ENCODE results near the gene MTR.
"Not testable (repeated sequence)": the region's sequence is repeated elsewhere in the genome, so short reads cannot be mapped to it uniquely, and the experiment has no call there.

The MTR gene

DNA sequence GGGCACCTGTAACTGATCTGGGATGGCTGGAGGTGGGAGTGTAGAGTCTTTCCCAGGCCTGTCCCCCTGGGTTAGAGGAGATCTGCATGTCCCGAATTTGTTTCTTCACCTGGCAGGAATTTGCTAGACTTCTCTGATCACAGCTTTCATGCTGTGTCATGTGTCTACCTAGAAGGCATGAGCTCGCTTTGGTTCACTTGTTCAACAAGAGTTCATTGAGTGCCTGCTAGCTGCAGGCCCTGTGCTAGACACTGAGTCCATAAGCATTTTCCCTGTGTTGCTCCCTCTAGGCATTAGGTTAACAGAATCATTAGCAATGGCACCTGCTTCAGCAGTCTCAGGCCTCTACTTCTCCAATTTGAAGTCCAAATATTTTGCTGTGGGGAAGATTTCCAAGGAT is 101.6 kb downstream of the MTR start:
- FAIRE-seq (no peak), DNase-seq (ENCODE audit: low spot score) (no peak)

DNA sequence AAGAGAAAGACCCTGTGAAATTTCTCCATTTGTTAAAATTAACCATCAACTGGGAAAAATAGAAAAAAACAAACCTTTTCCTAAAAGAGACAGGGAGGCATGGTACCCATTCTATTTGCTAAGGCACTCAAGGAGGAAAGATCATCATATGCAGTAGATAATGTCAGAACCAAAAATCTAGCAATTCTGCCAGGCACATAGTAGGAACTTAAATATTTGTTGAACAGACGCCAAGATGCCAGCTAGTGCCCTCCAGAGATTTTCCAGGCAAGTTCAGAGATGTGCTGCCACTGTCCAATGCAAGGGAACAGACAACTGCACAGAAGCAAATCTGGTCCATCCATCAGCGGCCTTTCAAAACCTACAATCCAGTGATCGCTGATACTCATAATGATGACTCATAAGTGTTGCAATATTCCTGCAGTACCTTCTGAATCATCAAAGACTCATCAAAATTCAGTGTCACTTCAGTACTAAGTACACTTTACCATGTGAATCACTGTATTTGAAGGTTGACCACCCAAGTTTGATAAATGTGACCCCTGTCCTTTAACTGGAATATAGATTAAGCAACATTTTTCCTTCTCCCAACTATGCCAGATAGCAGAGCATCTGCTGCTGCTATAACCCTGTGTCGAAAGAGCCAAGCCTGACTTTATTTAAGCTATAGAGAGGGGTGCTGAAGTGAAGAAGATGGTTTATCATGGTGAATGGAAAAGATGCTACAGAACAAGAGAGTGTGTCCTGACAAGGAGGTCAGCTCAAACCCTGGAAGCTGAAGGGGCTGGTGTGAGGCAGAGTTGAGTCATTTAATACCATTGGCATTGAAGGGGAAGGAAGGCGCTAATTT is 110.0 kb downstream of the MTR start:
- FAIRE-seq (peak; percentile 96), DNase-seq (ENCODE audit: low spot score) (peak; percentile 95)

- FAIRE-seq, result no peak
- DNase-seq (ENCODE audit: low spot score), result no peak
Observed at GRCh38 chr1:236907205-236907604, 112.1 kb downstream of the MTR start.

DNA sequence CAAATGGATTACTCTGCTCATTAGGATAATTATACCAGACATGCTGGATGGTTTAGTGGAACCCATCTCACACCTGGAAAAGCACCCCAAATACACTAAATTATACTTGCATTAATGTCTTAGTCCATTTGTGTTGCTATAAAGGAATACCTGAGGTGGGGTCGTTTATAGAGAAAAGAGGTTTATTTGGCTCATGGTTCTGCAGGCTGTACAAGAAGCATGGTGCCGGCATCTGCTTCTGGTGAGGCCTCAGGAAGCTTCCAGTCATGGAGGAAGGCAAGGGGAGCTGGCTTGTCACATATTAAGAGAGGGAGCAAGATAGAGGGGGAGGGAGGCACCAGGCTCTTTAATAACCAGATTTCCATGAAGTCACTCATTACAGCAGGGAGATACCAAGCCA is 113.6 kb downstream of the MTR start:
- DNase-seq (ENCODE audit: low spot score), result no peak
- no peak for FAIRE-seq

GRCh38 chr1:236911047-236911446 is 116.0 kb downstream of the MTR start:
- not testable (repeated sequence) for FAIRE-seq; DNase-seq (ENCODE audit: low spot score)

DNA sequence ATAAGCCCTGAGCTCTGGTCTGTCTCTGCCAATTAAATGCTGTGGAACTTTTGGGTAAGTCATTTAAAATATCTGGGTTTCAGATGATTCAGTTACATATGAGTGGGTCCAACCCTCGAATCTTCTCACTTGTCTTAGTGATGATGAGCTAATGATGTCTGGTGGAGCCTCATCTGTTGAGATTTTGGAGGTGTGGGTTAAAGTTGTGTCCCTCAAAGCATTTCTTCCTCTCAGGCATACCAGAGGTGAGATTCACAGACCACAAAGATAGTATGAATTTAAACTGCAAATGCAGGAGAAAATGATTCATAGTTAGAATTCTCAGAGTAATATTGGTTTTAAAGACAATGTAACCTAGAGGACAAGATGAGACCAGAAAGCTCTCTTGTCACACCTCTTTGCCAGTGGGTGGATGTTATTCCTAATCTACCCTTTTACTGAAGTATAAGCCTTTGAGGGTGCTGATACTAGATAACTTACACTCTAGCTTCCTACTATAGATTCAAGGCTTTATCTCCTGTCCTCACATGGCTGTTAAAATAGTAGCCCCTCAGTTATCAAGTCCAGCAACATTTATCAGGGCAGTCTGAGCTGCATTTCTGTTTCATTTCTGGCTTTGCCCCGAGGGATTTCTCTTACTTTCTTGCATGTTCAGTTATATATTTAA is 118.4 kb downstream of the MTR start:
- peak; percentile 88 for DNase-seq (ENCODE audit: low spot score)
- peak; percentile 95 for FAIRE-seq

- DNase-seq (ENCODE audit: low spot score) (no peak), FAIRE-seq (no peak)
Observed at GRCh38 chr1:236914375-236914774, 119.3 kb downstream of the MTR start.

DNA sequence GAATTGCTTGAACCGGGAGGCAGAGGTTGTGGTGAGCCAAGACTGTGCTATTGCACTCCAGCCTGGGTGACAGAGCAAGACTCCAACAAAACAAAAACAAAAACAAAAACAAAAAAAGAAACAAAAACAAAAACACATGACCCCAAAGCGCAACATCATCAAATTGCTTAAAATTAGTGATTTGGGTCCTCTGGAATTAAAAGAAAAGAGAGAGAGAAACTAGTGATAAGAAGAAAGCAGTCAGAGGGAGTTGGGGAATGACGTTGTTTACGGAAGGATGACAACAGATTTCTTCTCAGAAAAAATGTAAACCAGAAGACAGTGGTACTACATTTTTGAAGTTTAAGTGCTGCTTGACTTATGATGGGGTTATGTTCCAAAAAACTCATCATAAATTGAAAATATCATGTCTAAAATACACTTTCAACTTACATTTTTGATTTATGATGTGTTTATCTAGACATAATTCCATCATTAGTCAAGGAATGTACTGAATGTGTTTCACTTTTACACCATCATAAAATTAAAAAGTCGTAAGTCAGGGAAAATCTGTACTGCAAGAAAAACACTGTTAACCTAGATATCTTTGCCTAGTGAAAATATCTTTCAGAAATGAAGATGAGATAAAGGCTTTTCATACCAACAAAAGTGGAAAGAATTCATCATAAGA is 121.2 kb downstream of the MTR start:
- DNase-seq (ENCODE audit: low spot score) (no peak), FAIRE-seq (no peak)

- FAIRE-seq, result no peak
Observed at GRCh38 chr1:236917448-236917847, 122.4 kb downstream of the MTR start.

DNA sequence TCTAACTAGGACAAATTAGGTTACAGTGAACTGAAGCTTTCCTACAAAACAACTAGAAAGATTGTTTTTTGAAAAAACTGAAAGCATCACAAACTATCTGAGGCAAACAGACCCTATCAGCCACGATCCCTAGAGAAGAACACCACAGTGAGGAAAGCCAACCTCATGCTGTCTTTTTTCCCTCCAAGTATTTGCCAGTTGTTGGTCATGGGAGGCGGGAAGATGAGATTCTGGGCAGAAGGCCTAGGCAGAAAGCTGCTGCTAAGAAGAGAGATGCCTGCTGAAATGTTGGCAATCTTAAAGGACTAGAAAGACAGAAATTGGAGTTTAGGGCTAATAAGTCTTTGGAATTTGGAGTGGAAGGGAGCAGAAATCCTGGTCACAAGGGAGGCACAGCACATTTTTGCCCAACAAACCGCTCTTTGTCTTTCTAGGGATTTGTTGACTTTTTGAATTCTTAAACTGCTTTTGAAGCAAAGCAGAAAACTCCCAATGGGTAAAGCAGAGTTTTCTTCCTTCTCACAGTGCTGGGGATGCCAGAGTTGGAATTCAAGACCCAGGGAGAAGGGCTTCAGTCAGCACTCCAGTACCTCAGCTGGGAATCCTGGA is 125.3 kb downstream of the MTR start:
- DNase-seq (ENCODE audit: low spot score) (no peak), FAIRE-seq (no peak)

More at GRCh38 chr1:236917448-236917847, 122.4 kb downstream of the MTR start:
- DNase-seq (ENCODE audit: low spot score), result no peak

DNA sequence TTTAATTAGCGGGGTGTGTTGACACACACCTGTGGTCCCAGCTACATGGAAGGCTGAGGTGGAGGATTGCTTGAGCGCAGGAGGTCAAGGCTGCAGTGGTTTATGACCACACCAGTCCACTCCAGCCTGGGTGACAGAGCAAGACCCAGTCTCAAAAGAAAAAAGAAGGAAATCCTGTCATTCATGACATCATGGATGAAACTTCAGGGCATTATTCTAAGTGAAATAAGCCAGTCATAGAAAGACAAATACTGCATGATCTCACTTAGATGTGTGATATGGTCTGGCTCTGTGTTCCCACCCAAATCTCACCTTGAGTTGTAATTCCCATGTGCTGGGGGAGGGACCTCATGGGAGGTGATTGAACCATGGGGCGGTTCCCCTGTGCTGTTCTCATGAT is 126.5 kb downstream of the MTR start:
- DNase-seq (ENCODE audit: low spot score) (no peak), FAIRE-seq (no peak)

DNA sequence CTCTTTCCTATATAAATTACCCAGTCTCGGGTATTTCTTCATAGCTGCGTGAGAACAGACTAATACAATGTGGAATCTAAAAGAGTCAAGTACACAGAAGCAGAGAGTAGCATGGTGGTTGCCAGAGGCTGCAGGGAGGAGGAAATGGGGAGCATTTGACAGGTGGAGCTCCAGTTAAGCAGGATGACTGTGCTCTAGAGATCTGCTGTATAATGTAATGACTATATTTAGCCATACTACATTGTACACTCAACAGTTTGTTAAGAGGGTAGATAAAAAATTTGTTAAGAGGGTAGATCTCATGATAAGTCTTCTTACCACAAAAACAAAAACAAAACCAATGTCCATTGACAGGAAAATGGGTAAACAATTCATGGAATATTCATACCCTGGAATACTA is 127.1 kb downstream of the MTR start:
- no peak for FAIRE-seq

DNA sequence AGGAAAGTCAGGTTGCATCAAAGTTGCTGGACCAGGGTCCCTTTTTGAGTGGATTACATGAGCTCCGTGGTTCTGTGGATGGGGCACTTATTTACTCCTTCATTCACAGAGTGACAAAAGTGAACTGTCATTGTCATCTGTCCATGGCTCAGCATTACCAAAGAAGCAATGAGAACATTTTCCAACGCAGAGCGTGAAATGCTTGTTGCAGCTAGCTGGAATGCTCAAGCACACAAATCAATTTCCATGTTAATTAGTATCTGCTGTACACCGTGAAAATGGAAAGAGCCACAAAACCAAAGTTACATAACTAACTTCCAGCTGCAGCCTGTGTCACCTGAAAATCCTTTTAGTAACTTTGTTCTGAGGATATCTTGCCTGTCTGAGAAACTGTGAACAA is 130.3 kb downstream of the MTR start:
- FAIRE-seq (no peak), DNase-seq (ENCODE audit: low spot score) (no peak)

More for the DNA sequence above, 127.1 kb downstream of the MTR start:
- DNase-seq (ENCODE audit: low spot score), result no peak

DNA sequence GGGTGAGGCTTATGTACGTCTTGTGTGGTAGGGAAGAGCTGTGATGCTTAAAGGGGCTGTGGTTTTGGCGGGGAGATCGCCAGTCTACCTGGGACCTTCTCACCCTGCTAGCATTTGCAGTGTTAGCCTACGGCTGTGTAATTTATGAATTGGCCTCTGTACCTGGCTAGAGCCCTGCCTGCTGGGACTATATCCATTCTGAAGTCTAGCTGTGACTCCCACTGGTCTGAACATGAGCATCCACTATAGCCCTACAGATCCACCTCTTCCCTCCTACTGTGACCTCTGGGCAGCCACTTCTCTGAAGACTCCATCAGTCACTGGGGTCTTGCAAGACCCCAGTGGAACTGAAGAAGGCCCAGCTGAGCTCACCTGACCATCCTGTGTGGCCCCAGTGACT is 135.4 kb downstream of the MTR start:
- FAIRE-seq (no peak), DNase-seq (ENCODE audit: low spot score) (no peak)

GRCh38 chr1:236938760-236939159 is 143.7 kb downstream of the MTR start:
- FAIRE-seq, result no peak
- no peak for DNase-seq (ENCODE audit: low spot score)

DNA sequence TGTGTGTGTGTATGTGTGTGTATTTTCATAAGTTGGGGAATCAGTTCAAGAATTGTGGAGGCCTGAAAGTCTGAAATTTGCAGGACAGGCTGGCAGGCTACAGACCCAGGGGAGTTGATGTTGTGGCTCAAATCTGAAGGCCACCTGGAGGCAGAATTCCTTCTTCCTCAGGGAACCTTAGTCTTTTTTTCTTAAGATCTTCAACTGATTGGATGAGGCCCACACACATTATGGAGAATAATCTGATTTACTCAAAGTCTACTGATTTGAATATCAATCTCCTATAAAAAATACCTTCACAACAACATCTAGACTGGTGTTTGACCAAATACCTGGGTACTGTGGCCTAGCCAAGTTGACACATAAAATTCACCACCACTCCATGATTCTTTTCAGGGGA is 147.3 kb downstream of the MTR start:
- FAIRE-seq, result no peak
- DNase-seq (ENCODE audit: low spot score), result no peak

- no peak for FAIRE-seq
- DNase-seq (ENCODE audit: low spot score), result no peak
Observed at GRCh38 chr1:236944556-236944955, 149.5 kb downstream of the MTR start.

- FAIRE-seq, result no peak
- DNase-seq (ENCODE audit: low spot score), result no peak
Observed at GRCh38 chr1:236945002-236945401, 149.9 kb downstream of the MTR start.

DNA sequence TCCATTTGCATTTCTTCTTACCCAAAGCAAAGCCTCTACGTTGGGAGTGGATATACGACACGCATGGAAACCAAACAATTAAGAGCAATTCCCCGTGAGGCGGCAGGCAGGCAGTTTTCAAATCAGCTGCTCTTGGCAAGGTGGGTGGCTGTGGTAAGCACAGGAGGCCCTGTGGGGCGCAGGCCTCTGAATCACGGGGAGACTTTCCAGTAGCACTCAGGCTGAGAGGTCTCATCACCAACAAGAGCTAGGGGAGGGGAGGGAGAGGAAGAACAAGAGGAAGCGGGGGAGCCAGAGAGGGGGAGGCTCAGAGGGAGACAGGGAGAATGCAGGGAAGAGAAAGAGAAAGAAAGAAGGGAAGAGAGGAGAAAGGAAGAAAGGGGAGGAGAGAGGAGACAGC is 152.7 kb downstream of the MTR start:
- FAIRE-seq, result no peak

GRCh38 chr1:236948381-236948780 is 153.3 kb downstream of the MTR start:
- FAIRE-seq (no peak), DNase-seq (ENCODE audit: low spot score) (no peak)

More for the DNA sequence above, 152.7 kb downstream of the MTR start:
- DNase-seq (ENCODE audit: low spot score), result no peak

DNA sequence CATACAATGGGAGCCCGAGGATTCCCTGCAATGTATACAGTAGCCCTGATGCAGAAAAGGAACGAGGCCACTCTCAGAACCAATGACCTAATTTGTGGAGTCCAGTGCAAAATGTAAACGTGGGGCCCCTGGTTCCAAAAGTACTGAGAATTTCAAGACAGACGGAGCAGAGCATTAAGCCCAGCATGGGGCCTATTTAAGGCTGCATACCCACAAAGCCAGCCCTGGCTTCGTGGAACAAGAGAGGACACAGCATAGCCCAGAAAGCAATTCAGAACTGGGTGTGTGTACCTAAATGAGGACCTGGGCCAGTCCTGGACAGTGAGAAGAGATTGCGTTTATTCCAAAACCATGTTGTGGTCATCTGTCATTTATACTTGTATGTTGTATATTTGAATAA is 153.9 kb downstream of the MTR start:
- no peak for FAIRE-seq

DNA sequence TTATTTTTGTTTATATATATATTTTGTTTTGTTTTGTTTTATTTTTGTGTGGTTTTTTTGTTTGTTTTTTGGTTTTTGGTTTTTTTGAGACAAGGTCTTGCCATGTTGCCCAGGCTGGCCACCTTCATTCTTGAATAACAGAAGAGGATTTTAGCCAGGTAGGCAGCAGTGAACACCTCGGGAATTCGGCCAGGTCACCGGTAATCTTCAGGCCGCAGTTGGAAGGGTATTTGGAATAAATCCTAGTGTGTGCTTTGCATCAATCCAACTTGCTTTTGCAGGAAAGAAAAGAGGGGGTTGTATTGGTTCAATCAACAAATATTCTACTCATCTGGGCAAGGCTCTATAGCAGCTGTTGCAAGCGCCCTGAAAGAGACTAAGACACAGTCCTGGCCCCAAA is 155.3 kb downstream of the MTR start:
- FAIRE-seq (no peak), DNase-seq (ENCODE audit: low spot score) (no peak)

More for the DNA sequence above, 153.9 kb downstream of the MTR start:
- DNase-seq (ENCODE audit: low spot score), result no peak

Measured in RCC 7860 (cell line).